ENCODE measurements around the gene RAMP2.
"Not testable (repeated sequence)": the region's sequence is repeated elsewhere in the genome, so short reads cannot be mapped to it uniquely, and the experiment has no call there.

The RAMP2 gene

DNA sequence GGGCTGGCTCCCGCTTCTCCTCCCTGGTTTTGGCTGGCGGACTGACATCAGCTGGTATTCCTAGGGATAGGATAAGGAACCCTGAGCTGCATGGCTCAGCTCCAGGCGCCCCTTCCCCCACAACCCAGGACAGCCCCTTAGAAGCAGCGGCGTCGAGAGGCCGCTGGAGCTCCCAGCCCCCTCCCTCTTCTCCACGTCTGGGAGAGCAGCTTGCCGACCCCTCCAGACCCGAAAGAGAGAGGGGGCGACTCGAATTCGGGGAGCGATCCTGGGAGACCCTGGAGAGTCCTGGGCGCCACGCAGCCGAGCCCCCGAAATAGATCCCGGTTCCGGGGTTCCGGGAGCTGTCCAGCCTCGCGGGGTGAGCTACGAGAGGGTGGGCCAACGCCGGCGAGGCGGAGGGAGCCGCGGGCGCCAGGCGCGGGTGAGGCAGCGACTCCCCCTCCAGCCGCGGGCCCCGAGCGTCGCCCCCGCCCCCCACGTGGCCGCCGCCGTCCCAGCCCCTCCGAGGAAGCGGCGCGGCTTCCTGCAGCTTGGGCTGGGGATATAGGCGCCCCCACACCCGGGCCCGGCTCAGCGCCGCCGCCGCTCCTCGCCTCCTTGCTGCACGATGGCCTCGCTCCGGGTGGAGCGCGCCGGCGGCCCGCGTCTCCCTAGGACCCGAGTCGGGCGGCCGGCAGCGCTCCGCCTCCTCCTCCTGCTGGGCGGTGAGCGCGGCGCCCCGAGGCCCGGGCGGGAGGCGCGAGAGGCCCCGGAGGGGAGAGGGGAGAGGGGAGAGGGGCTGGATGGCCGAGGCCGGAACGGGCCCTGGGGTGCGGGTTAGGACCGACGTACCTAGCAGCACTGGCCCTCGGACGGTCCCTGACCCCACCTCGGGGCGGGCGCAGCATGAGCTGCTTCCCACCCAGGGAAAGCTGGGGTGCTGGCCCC, at the start of gene RAMP2:
Gene RAMP2 (plus strand): TSS at position 576 of the 930 bp plus-strand sequence. CDS start 35 bp downstream, at position 611.
- no peak for DNase-seq

DNA sequence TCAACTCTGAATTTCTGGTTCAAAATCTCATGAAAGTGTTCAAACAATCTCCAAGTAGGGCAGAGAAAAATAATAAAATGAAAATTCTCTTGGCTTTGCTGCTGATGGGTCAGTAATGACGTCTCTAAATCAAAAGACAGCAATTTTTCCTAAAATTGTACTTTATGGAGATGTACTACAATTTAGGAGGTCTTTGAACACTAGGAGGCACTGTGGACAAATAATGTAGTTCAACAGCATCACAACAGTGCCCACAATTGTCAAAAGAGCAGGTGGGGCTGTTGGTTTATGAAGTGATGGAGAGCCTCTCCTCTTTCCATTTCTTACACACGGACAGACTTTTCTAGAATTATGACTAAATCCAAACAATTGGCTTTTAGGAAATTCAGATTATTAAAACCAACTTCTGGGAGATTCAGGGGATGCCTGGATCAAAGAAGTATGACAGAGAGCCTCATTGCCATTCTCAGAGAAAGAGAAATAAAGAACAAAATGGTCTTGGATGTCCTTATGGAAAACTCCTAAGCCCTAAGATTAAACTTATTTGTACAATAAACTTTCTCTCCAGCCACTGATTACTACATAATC, 39.9 kb upstream of the RAMP2 start:
- DNase-seq, result peak; percentile 37 to 73

DNA sequence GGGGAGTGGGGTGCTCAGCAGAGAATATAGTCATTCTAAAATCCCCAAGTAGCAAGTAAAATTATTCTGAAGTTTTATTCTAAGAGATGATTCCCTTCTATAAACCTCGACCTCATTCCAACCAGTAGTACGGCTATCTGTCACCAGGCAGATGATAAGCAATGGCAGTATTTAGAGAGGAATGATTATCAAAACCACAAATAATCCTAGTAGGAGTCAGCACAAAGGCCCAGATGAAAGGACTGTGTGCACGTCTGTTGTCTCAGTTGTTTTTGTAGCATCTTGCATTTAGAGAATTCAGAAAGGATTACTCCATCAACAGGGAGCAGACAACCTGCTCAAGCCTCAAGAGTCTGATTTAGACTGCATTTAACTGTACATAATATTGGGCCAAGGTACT, 37.4 kb upstream of the RAMP2 start:
- DNase-seq, result no peak

- no peak for DNase-seq
Measured at GRCh38 chr17:42725143-42725542, 35.9 kb upstream of the RAMP2 start.

DNA sequence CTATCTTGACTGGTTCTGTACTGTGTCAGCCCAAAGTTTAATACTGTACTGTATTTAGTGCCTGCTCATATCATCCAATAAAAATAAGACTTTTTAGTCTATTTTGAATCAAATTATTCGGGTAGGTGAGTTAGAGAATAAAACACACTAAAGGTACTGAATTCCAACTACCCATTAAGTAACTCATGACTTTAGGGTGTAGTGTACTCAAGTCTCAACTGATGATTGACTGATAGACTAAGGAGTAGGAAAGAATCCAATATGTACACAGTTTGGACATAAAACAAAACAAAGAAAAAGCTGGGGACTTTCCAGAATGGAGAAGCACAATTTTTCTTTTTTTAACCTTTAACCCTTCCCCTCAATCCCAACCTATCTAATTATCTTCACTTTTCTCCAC, 20.3 kb upstream of the RAMP2 start:
- DNase-seq, result no peak

- not testable (repeated sequence) for DNase-seq
Measured at GRCh38 chr17:42742916-42743315, 18.1 kb upstream of the RAMP2 start.

DNA sequence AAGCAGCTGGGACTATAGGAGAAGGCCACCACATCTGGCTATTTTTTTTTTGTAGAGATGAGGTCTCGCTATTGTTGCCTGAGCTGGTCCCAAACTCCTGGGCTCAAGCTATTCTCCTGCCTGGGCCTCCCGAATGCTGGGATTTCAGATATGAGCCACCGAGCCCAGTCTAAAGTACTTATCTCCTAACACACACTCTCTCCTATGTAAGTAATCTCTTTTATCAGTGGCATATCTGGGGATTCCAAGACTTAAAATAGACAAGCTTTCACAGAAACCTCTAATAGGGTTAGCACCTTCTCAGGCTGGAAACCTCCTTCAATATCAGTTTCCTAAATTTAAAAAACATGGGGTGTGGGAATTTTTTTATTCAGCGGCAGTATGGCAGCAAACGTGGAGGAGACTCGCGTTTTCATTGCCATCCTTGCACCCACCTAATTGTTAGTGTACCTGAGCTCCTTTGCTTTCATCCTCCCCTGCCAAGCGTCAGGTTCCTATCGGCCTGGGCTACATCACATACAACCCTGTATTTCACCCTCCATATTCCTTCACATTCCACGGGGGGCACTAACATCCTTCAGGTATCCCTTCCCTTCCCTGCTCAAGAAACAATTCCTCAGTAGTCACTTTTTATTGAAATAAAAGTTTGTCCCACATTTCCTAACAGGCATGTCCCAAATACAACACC, 17.3 kb upstream of the RAMP2 start:
- DNase-seq, result no peak

- peak in 1 of 2 donors; percentile 68 for DNase-seq
Measured at GRCh38 chr17:42744283-42744805, 16.7 kb upstream of the RAMP2 start.

GRCh38 chr17:42744806-42745617, 16.0 kb upstream of the RAMP2 start, which contains the start of gene EZH1:
TSS of gene EZH1 (minus strand) at chr17:42745040. CDS start at chr17:42728941, 16,099 bp downstream.
- peak; percentile 94 for DNase-seq

DNA sequence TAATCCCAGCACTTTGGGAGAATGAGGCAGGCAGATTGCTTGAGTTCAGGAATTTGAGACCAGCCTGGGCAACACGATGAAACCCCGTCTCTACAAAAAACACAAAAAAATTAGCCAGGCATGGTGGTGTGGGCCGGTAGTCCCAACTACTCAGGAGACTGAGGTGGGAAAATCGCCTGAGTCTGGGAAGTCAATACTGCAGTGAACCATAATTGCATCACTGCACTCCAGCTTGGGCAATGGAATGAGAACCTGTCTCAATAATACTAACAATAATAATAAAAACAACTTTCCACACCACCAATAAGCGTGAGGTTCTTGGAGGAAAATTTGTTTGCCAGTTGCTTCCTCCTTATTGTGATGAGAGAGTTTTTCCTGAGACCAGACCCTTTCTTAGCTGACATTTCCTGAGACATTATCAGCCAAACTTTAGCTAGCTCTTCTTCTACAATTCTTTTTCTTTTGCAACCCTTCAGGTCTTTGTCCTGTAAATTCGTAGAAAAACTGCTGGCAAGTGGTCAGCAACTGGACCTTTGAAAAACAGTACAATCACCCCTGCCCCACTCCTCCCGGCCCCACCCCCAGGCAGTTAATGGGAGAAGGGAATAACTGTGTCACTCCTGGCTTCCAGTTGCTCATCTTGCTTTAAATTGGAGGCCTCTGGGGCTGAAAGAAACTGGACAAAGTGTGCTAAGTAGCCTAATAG, 12.7 kb upstream of the RAMP2 start:
- no peak for DNase-seq

GRCh38 chr17:42748908-42749798, 11.9 kb upstream of the RAMP2 start:
- no peak for DNase-seq

- peak in 1 of 2 donors; percentile 5 for DNase-seq
Measured at GRCh38 chr17:42750739-42751344, 10.2 kb upstream of the RAMP2 start.

GRCh38 chr17:42751628-42752027, 9.4 kb upstream of the RAMP2 start:
- DNase-seq, result no peak

DNA sequence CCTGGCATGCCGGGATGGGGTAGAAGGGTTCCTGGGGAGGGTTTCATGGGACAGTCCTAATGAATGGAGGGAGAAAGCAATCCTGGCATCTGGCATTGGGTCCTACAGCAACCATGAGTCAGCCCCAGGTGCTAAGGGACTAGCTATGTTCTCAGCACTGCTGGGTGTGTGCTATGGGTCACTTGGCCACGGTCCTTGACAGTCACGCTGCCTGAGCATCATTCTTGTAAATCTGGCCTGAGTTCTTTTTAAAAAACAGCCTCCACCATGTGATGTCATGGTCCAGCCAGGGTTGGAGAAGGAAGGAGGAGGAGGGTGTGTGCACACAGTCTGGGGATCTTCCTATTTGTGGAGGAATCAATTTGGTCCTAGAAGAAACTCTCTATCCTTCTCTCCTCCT, 6.2 kb upstream of the RAMP2 start:
- no peak for DNase-seq

DNA sequence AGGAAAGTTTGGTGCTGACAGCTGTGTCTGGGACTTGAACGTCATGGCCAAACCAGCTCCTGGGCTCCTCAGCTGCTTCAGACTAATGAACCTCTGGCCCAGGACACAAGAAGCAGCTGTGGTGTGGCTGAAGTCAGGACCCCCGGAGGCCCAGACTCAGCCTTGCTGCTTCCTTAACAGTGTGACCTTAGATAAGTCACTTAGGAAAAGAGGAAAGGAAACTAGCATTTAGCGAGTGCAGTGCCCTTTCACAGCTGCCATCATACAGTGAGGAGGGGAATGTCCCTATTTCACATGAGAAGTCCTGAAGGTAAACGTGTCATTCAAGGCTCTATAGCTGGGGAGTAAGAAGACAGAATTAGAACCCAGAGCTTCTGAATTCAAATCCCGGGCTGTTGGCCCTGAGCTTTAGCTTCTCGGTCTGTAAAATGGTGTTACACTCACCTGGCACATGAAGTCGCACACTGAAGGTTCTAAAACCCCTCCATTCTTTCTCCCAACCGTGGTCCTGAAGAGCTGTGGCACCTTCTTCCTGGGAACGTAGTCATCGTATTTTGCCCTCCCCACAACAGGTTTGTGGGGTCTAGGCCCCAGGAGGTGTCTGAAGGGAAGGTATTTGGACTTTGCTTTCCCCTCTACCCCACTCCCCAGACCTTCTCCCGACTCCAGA, 910 bp upstream of the RAMP2 start:
- DNase-seq, result peak in 1 of 2 donors; percentile 44

DNA sequence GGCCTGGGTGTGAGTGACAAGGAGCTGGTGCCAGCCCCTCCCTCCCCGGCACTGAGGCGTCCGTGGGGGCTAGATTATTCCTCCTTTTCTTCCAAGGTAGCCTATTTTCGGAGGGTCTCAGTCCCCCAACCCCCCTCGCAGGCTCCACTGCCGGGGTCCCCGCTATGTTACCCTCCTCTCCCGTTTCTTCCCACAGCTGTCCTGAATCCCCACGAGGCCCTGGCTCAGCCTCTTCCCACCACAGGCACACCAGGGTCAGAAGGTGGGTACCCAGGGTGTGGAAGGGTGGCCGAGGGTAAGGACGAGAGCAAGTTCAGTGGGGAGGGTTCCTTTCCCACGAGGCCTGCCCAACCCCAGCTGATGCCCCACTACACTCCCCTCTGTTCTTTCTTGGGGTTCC, 611 bp downstream of the RAMP2 start:
- no peak for DNase-seq

GRCh38 chr17:42766124-42766523, 5.1 kb downstream of the RAMP2 start:
- no peak for DNase-seq

- no peak for DNase-seq
Measured at GRCh38 chr17:42767512-42767911, 6.5 kb downstream of the RAMP2 start.

GRCh38 chr17:42768006-42768405, 7.0 kb downstream of the RAMP2 start:
- not testable (repeated sequence) for DNase-seq

DNA sequence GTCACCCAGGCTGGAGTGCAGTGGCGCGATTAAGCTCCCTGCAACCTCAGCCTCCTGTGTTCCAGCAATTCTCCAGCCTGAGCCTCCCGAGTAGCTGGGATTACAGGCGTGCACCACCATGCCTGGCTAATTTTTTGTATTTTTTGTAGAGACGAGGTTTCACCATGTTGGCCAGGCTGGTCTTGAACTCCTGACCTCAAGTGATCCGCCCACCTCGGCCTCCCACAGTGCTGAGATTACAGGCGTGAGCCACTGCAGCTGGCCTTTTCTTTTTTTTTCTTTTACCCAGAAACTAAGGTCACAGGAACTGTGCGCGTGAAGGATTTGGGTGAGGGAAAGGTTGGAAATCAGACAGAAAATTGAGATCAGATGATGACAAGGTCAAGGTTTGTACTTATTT, 8.9 kb downstream of the RAMP2 start:
- DNase-seq, result not testable (repeated sequence)
